K562 (cell line): Measurements from ENCODE around the gene ZFYVE19. TPM values are rescaled to one million over a fixed set of nuclear protein-coding genes. Genes with fewer than 3 reads are reported as not detected.

Experiments used
- CCNT2 ChIP-seq: IDR thresholded peaks from 2 replicates; pipeline ENCODE4 v1.6.1; 2011; ENCODE audit warnings: borderline replicate concordance, low read depth, mild to moderate bottlenecking, moderate library complexity, mixed read lengths, low read length; ENCODE audit not compliant: insufficient read length; ENCODE audit errors: extremely low read depth
- ETV5 ChIP-seq: sonication (generic); formaldehyde crosslinking; IDR thresholded peaks from 2 replicates; pipeline ENCODE4 v1.4.0; 2020; ENCODE audit warnings: low read depth, mild to moderate bottlenecking, missing genetic modification reagents
- GABPB1 ChIP-seq: sonication (generic); formaldehyde crosslinking; IDR thresholded peaks from 2 replicates; pipeline ENCODE4 v1.8.0; 2022; ENCODE audit warnings: mild to moderate bottlenecking, missing genetic modification reagents
- HNRNPLL ChIP-seq: fragments of 200-400 bp; formaldehyde crosslinking; IDR thresholded peaks from 2 replicates; pipeline ENCODE4 v1.6.1; 2017; ENCODE audit warnings: low read length, low read depth, mild to moderate bottlenecking; ENCODE audit not compliant: poor library complexity, severe bottlenecking
- KDM4B ChIP-seq, 2 experiments: fragments of 450-650 bp in 1 of 2; sonication (generic) in 1 of 2; IDR thresholded peaks; 2 replicates each; pipeline ENCODE4 v1.6.1; 2016 to 2017; ENCODE audit warnings: borderline replicate concordance in 2 of 2, antibody characterized with exemption in 1 of 2, low read depth in 1 of 2, mild to moderate bottlenecking in 1 of 2
- PCBP1 ChIP-seq: fragments of 200-400 bp; formaldehyde crosslinking; IDR thresholded peaks from 2 replicates; pipeline ENCODE4 v1.6.1; 2018; ENCODE audit warnings: mild to moderate bottlenecking, low read depth, low read length; ENCODE audit not compliant: poor library complexity, severe bottlenecking
- PKNOX1 ChIP-seq: fragments of 450-650 bp; IDR thresholded peaks from 2 replicates; pipeline ENCODE4 v1.6.1; 2016
- PML ChIP-seq: IDR thresholded peaks from 2 replicates; pipeline ENCODE4 v1.6.1; 2012; ENCODE audit warnings: low read length, inconsistent platforms
- SMAD1 ChIP-seq: fragments of 150-350 bp; IDR thresholded peaks from 2 replicates; pipeline ENCODE4 v1.6.1; 2014; ENCODE audit warnings: low read length, low read depth; ENCODE audit not compliant: partially characterized antibody
- TAF7 ChIP-seq: fragments of 450-650 bp; IDR thresholded peaks from 2 replicates; pipeline ENCODE4 v1.6.1; 2016; ENCODE audit warnings: missing genetic modification characterization, missing compliant biosample characterization
- TBL1XR1 ChIP-seq, 2 experiments: IDR thresholded peaks; 2 replicates each; pipeline ENCODE4 v1.6.1; 2012; ENCODE audit warnings: improper control_type of control experiment in 2 of 2, low read length in 2 of 2, mild to moderate bottlenecking in 1 of 2
- YY1 ChIP-seq, 3 experiments: IDR thresholded peaks; 2 replicates each; pipeline ENCODE4 v1.6.1; 2011; ENCODE audit warnings: low read length in 2 of 3, mild to moderate bottlenecking in 2 of 3, moderate library complexity in 2 of 3, borderline replicate concordance in 1 of 3, control low read depth in 1 of 3, low read depth in 1 of 3; ENCODE audit not compliant: insufficient read depth in 3 of 3, insufficient replicate concordance in 2 of 3, control insufficient read depth in 1 of 3, insufficient read length in 1 of 3; ENCODE audit errors: extremely low read depth in 1 of 3
- polyA plus RNA-seq, 8 experiments: library from polyadenylated mRNA; depleted of rRNA in 4 of 8; stranded (reverse) in 5 of 8; unstranded in 3 of 8; fragments of >200 nt; fragmentation: Nextera tagmentation in 2 of 8; fragmentation: Illumina TruSeq in 1 of 8; extraction: Ambion mirVana in 2 of 8; extraction: Trizol in 1 of 8; gene quantifications; 2 replicates each; pipeline versions ENCODE4 v1.2.1 to v1.2.3, GENCODE V29; 2011 to 2014; ENCODE audit warnings: inconsistent platforms in 1 of 8, missing spikeins in 1 of 8
- total RNA-seq, 7 experiments: library from RNA; depleted of rRNA in 6 of 7; stranded (reverse); fragments of >200 nt in 6 of 7; fragmentation: Illumina TruSeq in 2 of 7; extraction: Trizol in 2 of 7; gene quantifications; 2 replicates each; pipeline versions ENCODE4 v1.2.1 to v1.2.3, GENCODE V29; 2011 to 2021; ENCODE audit warnings: low replicate concordance in 1 of 7
- TF ChIP-seq, protein P1 (sequence below): fragments of 250-450 bp; sonication (Bioruptor Pico); IDR thresholded peaks from 2 replicates; pipeline ENCODE4 v1.4.0; 2020; ENCODE audit warnings: mild to moderate bottlenecking

Gene ZFYVE19
- total and polyA plus RNA-seq, 9 of the 15 experiments (the other 6 are each of a cell fraction or from before 2014, with no cell fraction given), result 1.5 to 36.8 (median 19.9) TPM

DNA sequence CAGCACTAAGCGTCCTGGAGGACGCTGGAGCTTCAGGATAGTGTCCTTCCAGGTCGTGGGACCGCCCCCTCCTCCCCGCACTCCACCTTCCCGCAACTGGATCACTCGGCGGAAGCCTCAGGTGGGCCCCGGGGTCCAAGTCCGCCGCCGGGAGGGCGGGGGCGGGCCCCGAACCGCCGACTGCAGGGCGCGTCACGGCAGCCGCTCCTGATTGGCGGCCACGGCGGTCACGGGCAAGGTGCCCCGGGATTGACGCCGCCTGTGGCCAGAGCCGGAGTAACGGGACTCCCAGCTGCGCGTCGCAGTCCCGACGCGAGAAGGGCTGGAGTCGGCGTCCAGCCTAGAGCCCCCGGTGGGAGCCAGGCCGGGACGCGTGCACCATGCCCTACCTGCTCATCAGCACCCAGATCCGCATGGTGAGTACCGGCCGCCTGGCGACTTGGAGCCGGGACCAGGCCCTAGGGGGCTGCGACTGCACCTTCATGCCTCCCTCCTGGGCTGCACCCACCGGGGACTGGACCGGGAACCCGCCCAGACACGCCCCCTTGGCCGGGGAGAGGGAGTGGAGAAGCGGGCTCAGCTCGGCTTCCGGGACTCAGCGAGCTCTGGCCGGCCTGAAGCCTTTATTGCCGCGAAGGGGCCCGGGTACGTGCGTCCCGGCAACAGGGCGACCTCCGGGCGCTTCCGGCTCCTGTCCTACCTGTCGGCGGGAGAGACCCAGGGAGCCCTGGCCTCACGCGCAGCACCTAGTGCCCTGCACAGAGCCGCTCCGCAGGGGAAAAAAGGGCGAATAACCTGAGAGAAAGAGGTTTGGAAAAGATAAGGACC is 42.9 kb upstream of the ZFYVE19 start, which contains the start of gene GCHFR (continued):
- TF ChIP-seq TBL1XR1 (IDR thresholded peaks at IDR 0.05; ENCODE audit: low read length in 2 of 2) (no peak), SMAD1 (peak; percentile 27), PKNOX1 (peak; percentile 93), KDM4B (IDR thresholded peaks at IDR 0.05; ENCODE audit: borderline replicate concordance in 2 of 2, low read depth in 1 of 2) (peak in 1 of 2 experiments; percentile 34; a peak in 1 of 4 replicates), YY1 (IDR thresholded peaks at IDR 0.05; ENCODE audit: borderline replicate concordance in 1 of 3, control insufficient read depth in 1 of 3, extremely low read depth in 1 of 3, insufficient read depth in 3 of 3, insufficient read length in 1 of 3, insufficient replicate concordance in 2 of 3, low read depth in 1 of 3, low read length in 2 of 3) (peak in 1 of 3 experiments; percentile 64), PCBP1 (peak; percentile 48), CCNT2 (peak; percentile 83), GABPB1 (CRISPR knock-in tag) (peak; percentile 73; the same call in 1 of the 2 replicates), ETV5 (CRISPR knock-in tag) (peak; percentile 74), TAF7 (tag) (no peak), HNRNPLL (peak; percentile 37), PML (0 out of 2 replicates have a peak, but pooled peaks have one; percentile 16)
- TF ChIP-seq, protein P1, sequence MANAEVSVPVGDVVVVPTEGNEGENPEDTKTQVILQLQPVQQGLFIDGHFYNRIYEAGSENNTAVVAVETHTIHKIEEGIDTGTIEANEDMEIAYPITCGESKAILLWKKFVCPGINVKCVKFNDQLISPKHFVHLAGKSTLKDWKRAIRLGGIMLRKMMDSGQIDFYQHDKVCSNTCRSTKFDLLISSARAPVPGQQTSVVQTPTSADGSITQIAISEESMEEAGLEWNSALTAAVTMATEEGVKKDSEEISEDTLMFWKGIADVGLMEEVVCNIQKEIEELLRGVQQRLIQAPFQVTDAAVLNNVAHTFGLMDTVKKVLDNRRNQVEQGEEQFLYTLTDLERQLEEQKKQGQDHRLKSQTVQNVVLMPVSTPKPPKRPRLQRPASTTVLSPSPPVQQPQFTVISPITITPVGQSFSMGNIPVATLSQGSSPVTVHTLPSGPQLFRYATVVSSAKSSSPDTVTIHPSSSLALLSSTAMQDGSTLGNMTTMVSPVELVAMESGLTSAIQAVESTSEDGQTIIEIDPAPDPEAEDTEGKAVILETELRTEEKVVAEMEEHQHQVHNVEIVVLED (CRISPR knock-in tag), result 0 out of 2 replicates have a peak, but pooled peaks have one; percentile 20
